ENCODE results near the gene EN2.

EN2 gene

GRCh38 chr7:155449008-155449868 lies 8.7 kb upstream of the EN2 start:
- DNase-seq: no peak
- no peaks in the 10 kb centered on the region for H3K79me2 ChIP-seq (ENCODE audit: insufficient read depth, low read length)
- no peak overlapping the region for H3K4me3 ChIP-seq (ENCODE audit: low read depth in 1 of 2, low read length in 2 of 2)
- no peak overlapping the region for H3K27ac ChIP-seq (ENCODE audit: low read length)
- TF ChIP-seq CTCF (IDR thresholded peaks at IDR 0.05; ENCODE audit: borderline replicate concordance, extremely low read depth, low read length, poor library complexity, severe bottlenecking) (no peak), EZH2 (IDR thresholded peaks at IDR 0.05; ENCODE audit: borderline replicate concordance, low read depth, low read length, severe bottlenecking) (no peak)
- peaks cover 12% of the 10 kb centered on the region for H3K27me3 ChIP-seq (ENCODE audit: insufficient read depth, low read length, poor library complexity)
- no peaks in the 10 kb centered on the region for H3K9me3 ChIP-seq (ENCODE audit: insufficient read depth, low read length, severe bottlenecking)
- no peaks in the 10 kb centered on the region for H4K20me1 ChIP-seq (ENCODE audit: insufficient read depth, low read length)
- no peak for ATAC-seq (ENCODE audit: insufficient read depth, low read depth)
- no peak overlapping the region for H3K9ac ChIP-seq (ENCODE audit: low read depth, low read length)
- H2AFZ ChIP-seq (ENCODE audit: low read depth, low read length): no peak overlapping the region
- H3K4me2 ChIP-seq (ENCODE audit: insufficient read depth, low read length): no peak overlapping the region
- no peaks in the 10 kb centered on the region for H3K36me3 ChIP-seq (ENCODE audit: insufficient read depth, low read length)
- H3K4me1 ChIP-seq (ENCODE audit: insufficient read depth, low read length): no peaks in the 10 kb centered on the region

GRCh38 chr7:155449869-155450557 lies 7.9 kb upstream of the EN2 start:
- TF ChIP-seq EZH2 (IDR thresholded peaks at IDR 0.05; ENCODE audit: borderline replicate concordance, low read depth, low read length, severe bottlenecking): no peak
- no peak for TF ChIP-seq CTCF (IDR thresholded peaks at IDR 0.05; ENCODE audit: borderline replicate concordance, extremely low read depth, low read length, poor library complexity, severe bottlenecking)
- no peak overlapping the region for H3K4me2 ChIP-seq (ENCODE audit: insufficient read depth, low read length)
- peaks cover 12% of the 10 kb centered on the region for H3K27me3 ChIP-seq (ENCODE audit: insufficient read depth, low read length, poor library complexity)
- H3K27ac ChIP-seq (ENCODE audit: low read length): no peak overlapping the region
- H3K9ac ChIP-seq (ENCODE audit: low read depth, low read length): no peak overlapping the region
- no peak for ATAC-seq (ENCODE audit: insufficient read depth, low read depth)
- H3K4me1 ChIP-seq (ENCODE audit: insufficient read depth, low read length): no peaks in the 10 kb centered on the region
- no peaks in the 10 kb centered on the region for H3K36me3 ChIP-seq (ENCODE audit: insufficient read depth, low read length)
- no peak for DNase-seq
- no peaks in the 10 kb centered on the region for H3K9me3 ChIP-seq (ENCODE audit: insufficient read depth, low read length, severe bottlenecking)
- no peaks in the 10 kb centered on the region for H4K20me1 ChIP-seq (ENCODE audit: insufficient read depth, low read length)
- H3K79me2 ChIP-seq (ENCODE audit: insufficient read depth, low read length): no peaks in the 10 kb centered on the region
- H3K4me3 ChIP-seq (ENCODE audit: low read depth in 1 of 2, low read length in 2 of 2): no peak overlapping the region
- no peak overlapping the region for H2AFZ ChIP-seq (ENCODE audit: low read depth, low read length)

GRCh38 chr7:155450558-155450969 lies 7.4 kb upstream of the EN2 start:
- Histone ChIP-seq H2AFZ (ENCODE audit: low read depth, low read length) (no peak overlapping the region), H3K4me1 (ENCODE audit: insufficient read depth, low read length) (no peaks in the 10 kb centered on the region), H3K36me3 (ENCODE audit: insufficient read depth, low read length) (no peaks in the 10 kb centered on the region), H3K4me3 (ENCODE audit: low read depth in 1 of 2, low read length in 2 of 2) (no peak overlapping the region), H3K4me2 (ENCODE audit: insufficient read depth, low read length) (no peak overlapping the region), H4K20me1 (ENCODE audit: insufficient read depth, low read length) (no peaks in the 10 kb centered on the region), H3K27ac (ENCODE audit: low read length) (no peak overlapping the region), H3K79me2 (ENCODE audit: insufficient read depth, low read length) (no peaks in the 10 kb centered on the region), H3K9me3 (ENCODE audit: insufficient read depth, low read length, severe bottlenecking) (no peaks in the 10 kb centered on the region), H3K9ac (ENCODE audit: low read depth, low read length) (no peak overlapping the region), H3K27me3 (ENCODE audit: insufficient read depth, low read length, poor library complexity) (peaks cover 12% of the 10 kb centered on the region)
- DNase-seq: no peak
- TF ChIP-seq EZH2 (IDR thresholded peaks at IDR 0.05; ENCODE audit: borderline replicate concordance, low read depth, low read length, severe bottlenecking) (no peak), CTCF (IDR thresholded peaks at IDR 0.05; ENCODE audit: borderline replicate concordance, extremely low read depth, low read length, poor library complexity, severe bottlenecking) (no peak)
- no peak for ATAC-seq (ENCODE audit: insufficient read depth, low read depth)

All from DND-41 (cell line).